HG02588 (cell line): ENCODE results near the gene MAFG.

Experiments used
- ATAC-seq: cut with Tn5 transposase; IDR thresholded peaks from one replicate; pipeline ENCODE4 v1.9.1; 2021; ENCODE audit warnings: mild to moderate bottlenecking, moderate library complexity; ENCODE audit not compliant: unreplicated experiment

MAFG gene

GRCh38 chr17:81927653-81928543, at the start of gene MAFG:
Gene MAFG, minus strand, starts transcription at chr17:81927735. Its CDS starts 4,550 bp downstream, at chr17:81923185.
- peak; percentile 55 for ATAC-seq

GRCh38 chr17:81976332-81977210, 49.0 kb upstream of the MAFG start:
- peak; percentile 2 for ATAC-seq

- no peak for ATAC-seq
Observed at GRCh38 chr17:81973432-81973831, 45.9 kb upstream of the MAFG start.

GRCh38 chr17:81968850-81969812, 41.6 kb upstream of the MAFG start:
- no peak for ATAC-seq

- ATAC-seq, result no peak
Observed at GRCh38 chr17:81968396-81968745, 40.8 kb upstream of the MAFG start.

- no peak for ATAC-seq
Observed at GRCh38 chr17:81967533-81968395, 40.2 kb upstream of the MAFG start.

GRCh38 chr17:81967244-81967532, 39.7 kb upstream of the MAFG start:
- no peak for ATAC-seq

- no peak for ATAC-seq
Observed at GRCh38 chr17:81966343-81967243, 39.1 kb upstream of the MAFG start.

GRCh38 chr17:81964081-81964849, 36.7 kb upstream of the MAFG start:
- ATAC-seq, result no peak

GRCh38 chr17:81962499-81963441, 35.2 kb upstream of the MAFG start:
- ATAC-seq, result no peak

GRCh38 chr17:81961521-81962498, 34.3 kb upstream of the MAFG start:
- no peak for ATAC-seq

GRCh38 chr17:81961087-81961511, 33.6 kb upstream of the MAFG start, which contains the start of gene NOTUM:
Gene NOTUM, minus strand, starts transcription at chr17:81961187. Its CDS starts 278 bp downstream, at chr17:81960909.
- ATAC-seq, result no peak

- no peak for ATAC-seq
Observed at GRCh38 chr17:81960130-81960958, 32.8 kb upstream of the MAFG start.

- no peak for ATAC-seq
Observed at GRCh38 chr17:81959362-81960129, 32.0 kb upstream of the MAFG start.
